GM19023 (cell line): ENCODE data around the gene OR10H5.
"Not testable (repeated sequence)": the region's sequence is repeated elsewhere in the genome, so short reads cannot be mapped to it uniquely, and the experiment has no call there.

Experiments used
- ATAC-seq: cut with Tn5 transposase; IDR thresholded peaks from one replicate; pipeline ENCODE4 v1.9.1; 2021; ENCODE audit warnings: mild to moderate bottlenecking, moderate library complexity; ENCODE audit not compliant: unreplicated experiment

Gene OR10H5

DNA sequence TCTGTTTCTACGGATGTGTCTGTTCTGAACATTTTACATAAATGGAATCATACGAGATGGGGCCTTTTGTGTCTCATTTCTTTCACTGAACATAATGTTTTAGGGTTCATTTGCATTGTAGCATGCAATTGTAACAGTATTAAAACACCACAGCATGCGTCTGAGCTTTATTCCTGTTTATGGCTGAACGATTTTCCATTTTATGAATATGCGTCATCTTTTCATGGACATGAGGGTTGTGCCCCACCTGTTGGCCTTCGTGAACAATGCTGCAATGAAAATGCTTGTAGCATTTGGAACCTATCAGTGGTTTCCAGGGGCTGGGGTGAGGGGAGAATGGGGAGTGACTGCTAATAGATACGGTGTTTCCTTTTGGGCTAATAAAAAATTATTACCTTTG is 22.9 kb downstream of the OR10H5 start:
- ATAC-seq: no peak

- no peak for ATAC-seq
Measured at GRCh38 chr19:15811476-15811875, 24.0 kb downstream of the OR10H5 start.

DNA sequence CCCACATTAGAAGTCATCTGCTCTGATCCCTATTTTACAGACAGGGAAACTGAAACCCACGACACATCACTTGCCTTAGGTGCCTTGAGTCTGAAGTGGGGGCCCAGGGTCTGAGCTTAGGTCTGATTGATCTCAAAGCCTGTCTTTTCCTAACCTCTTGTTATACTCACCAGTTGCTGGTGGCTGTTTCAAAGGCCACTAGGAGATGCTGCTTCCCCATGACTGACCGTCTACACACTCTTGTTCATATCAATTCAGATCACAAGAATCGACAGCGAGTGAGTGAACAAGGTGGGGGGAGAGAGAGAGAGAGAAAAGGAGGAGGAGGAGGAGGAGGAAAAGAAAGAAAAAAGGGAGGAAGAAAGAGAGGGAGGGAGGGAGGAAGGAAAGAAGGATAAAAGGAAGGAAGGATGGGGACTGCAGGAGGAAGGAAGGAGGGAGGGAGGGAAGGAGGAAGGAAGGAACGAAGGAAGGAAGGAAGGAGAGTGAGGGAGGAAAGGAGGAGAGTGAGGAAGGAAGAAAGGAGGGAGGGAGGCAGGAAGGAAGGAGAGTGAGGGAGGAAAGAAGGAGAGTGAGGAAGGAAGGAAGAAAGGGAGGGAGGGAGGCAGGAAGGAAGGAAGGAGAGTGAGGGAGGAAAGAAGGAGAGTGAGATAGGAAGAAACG is 24.7 kb downstream of the OR10H5 start:
- no peak for ATAC-seq

- no peak for ATAC-seq
Measured at GRCh38 chr19:15813916-15814315, 26.5 kb downstream of the OR10H5 start.

DNA sequence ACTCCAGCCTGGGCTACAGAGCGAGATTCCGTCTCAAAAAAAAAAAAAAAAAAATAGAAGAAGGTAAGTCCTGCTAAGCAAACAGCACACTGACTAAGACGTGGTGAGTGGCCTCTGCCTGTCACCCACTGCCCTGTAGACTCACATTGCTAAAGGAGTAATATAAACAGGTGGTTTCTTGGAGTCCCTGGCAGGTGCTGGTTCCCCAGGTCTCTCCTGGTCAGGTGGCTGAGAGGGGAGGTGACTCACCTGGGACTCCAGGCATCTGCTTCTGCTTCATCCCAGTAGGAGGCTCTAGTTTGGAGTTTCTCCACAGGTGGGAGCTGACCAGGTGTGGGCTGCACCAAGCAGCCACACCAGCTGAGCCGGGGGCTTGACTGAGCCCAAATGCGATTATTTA is 27.8 kb downstream of the OR10H5 start, which contains the start of gene OR10H1:
Gene OR10H1, minus strand, starts transcription at position 359 of the 400 bp plus-strand sequence. CDS start 7,627 bp downstream, outside the sequence.
- no peak for ATAC-seq

DNA sequence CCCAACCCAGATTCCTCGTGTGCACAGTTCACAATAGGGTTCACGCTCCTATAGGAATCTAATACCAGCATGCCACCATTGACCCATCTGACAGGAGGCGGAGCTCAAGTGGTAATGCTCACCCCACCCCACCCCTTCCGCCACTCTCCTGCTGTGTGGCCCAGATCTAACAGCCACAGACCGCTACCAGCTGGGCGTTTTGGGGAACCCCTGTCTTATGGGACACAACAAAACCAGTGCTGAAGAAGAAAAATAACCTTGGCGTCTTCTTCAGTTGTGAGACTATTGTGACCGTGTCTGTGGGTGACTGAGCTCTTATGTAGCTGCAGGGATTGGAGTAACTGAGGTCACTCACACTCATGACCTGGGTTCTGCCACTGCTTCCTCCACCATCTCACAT is 33.2 kb downstream of the OR10H5 start:
- ATAC-seq: no peak

- no peak for ATAC-seq
Measured at GRCh38 chr19:15825753-15826152, 38.3 kb downstream of the OR10H5 start.

DNA sequence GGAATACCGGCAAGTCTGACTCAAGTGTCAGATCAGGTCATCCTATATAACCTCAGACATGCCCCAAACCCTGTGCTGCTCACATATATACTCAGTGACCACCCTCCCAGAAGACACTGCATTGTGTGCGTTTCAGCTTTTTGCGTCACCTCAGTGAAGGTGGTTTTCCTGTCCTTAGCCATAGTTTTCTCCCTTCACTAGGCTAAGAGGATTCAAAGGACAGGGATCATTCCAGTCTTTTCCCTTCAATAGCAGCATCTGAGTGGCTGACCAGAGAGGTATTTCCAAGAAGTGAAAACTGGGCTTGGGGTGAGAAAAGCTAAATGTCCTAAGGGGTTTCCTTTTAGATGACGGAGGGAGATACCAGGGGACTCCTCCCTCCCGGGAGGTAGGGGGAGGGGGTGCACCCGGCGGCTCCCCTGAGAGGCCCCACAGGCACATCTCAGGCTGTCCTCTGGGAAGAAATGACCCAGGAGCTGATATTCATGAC is 40.7 kb downstream of the OR10H5 start:
- no peak for ATAC-seq

- ATAC-seq: not testable (repeated sequence)
Measured at GRCh38 chr19:15828611-15829305, 41.3 kb downstream of the OR10H5 start.

DNA sequence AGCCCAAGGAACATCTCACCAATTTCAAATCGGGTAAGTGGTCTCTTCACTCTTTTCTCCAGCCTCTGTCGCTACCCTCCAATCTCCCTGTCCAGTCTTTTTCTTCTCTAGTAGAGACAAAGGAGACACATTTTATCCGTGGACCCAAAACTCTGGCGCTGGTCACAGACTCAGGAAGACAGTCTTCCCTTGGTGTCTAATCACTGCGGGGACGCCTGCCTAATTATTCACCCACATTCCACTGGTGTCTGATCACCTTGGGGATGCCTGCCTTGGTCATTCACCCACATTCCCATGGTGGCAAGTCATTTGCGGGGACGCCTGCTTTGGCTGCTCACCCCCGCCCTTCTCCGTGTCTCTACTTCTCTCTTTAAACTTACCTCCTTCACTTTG is 41.8 kb downstream of the OR10H5 start:
- ATAC-seq: no peak

DNA sequence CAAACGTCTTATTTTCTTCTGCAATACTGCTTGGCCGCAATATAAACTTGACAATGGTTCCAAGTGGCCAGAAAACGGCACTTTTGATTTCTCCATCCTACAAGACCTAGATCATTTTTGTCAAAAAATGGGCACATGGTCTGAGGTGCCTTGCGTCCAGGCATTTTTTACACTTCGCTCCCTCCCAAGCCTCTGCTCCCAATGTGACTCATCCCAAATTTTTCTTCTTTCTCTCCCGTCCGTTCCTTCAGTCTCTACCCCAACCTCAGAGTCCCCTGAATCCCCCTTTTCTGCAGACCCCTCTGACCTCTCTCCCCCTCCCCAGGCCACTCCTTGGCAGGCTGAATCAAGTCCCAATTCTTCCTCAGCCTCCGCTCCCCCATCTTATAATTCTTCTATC is 42.3 kb downstream of the OR10H5 start:
- no peak for ATAC-seq

GRCh38 chr19:15831626-15832025 is 44.2 kb downstream of the OR10H5 start:
- no peak for ATAC-seq

GRCh38 chr19:15834232-15834631 is 46.8 kb downstream of the OR10H5 start:
- not testable (repeated sequence) for ATAC-seq

GRCh38 chr19:15835565-15836329 is 48.3 kb downstream of the OR10H5 start:
- not testable (repeated sequence) for ATAC-seq

DNA sequence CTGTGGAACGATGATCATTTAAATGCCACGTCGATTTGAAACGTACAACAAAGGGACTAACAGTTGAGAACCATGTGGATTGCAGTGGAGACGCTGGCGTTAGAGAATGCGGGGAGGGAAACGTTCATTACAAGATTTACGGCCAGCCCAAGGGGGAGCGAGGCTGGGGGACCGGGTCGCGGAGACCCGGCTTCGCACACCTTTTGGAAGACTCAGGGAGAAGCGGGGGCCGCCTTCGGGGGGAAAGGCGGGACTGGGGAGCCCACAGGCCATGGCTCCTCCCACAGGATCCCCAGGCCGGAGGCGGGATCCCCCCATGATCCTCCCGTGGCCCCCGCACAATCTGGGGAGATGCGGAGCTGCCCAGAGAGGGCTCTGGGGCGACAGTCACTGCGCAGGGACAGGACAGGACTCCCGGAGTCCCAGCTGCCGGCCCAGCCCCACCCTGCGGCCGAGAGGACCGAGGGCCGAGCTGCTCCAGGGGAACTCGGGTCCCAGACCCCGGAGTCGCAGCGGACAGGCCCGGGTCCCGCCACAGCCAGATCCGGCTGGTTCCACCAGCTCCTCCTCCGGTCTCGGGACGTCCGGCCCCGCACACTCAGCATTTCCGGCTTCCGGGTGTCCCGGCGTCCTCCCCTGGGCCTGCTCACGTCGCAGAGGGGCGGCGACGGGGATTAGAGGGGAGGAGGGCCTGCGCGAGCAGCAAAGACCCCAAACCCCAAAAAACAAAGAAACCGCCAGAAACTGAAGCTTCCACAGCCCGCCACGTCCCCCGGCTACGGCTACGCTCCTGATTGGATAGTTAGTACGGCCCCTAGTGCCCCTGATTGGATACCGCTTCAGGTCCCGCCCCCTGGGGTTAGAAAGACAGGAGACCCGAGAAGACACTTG is 49.1 kb downstream of the OR10H5 start:
- peak; percentile 94 for ATAC-seq

GRCh38 chr19:15837221-15837731 is 49.8 kb downstream of the OR10H5 start:
- no peak for ATAC-seq

GRCh38 chr19:15838351-15838750 is 50.9 kb downstream of the OR10H5 start:
- no peak for ATAC-seq

DNA sequence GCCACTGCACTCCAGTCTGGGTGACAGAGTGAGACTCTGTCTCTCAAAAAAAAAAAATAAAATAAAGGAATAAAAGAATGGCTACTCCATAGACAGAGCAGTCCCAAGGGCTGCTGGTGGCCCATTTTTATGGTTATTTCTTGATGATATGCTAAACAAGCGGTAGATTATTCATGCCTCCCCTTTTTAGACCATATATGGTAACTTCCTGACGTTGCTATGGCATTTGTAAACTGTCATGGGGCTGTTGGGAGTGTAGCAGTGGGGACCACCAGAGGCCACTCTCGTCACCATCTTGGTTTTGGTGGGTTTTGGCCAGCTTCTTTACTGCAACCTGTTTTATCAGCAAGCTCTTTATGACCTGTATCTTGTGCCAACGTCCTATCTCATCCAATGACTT is 52.4 kb downstream of the OR10H5 start:
- not testable (repeated sequence) for ATAC-seq

- ATAC-seq: no peak
Measured at GRCh38 chr19:15840833-15841232, 53.4 kb downstream of the OR10H5 start.

GRCh38 chr19:15841875-15842569 is 54.6 kb downstream of the OR10H5 start:
- no peak for ATAC-seq
